Thoracic aorta (tissue), 2 donors: ENCODE data around the gene TTC39B. TPM values are rescaled to one million over a fixed set of nuclear protein-coding genes. Genes with fewer than 3 reads are reported as not detected.

ENCODE experiments used
- ATAC-seq: fragments of 150-250 bp; one replicate; pipeline ENCODE4 v1.8.0; 2017; ENCODE audit warnings: low read depth; ENCODE audit not compliant: insufficient number of reproducible peaks, low FRiP score
- DNase-seq: peaks from one replicate; pipeline ENCODE4 v3.0.0-alpha.2; 2020; ENCODE audit warnings: low spot score
- H3K27ac ChIP-seq, 2 donors: fragments of 200-600 bp; sonication (generic); 1 replicate in 1 of 2; 2 replicates in 1 of 2; pipeline ENCODE4 v1.5.1; 2016; ENCODE audit warnings: mild to moderate bottlenecking in 2 of 2, moderate library complexity in 2 of 2
- H3K27me3 ChIP-seq: fragments of 200-600 bp; sonication (generic); replicated peaks from 2 replicates; pipeline ENCODE4 v1.6.0; 2016; ENCODE audit warnings: mild to moderate bottlenecking; ENCODE audit not compliant: insufficient read depth
- H3K36me3 ChIP-seq: fragments of 200-600 bp; sonication (generic); one replicate; pipeline ENCODE4 v1.5.1; 2016
- H3K4me1 ChIP-seq, 2 donors: fragments of 200-600 bp; sonication (generic); 1 replicate in 1 of 2; 2 replicates in 1 of 2; pipeline versions ENCODE4 v1.5.1 to v1.6.0; 2016; ENCODE audit warnings: low read depth in 2 of 2, mild to moderate bottlenecking in 1 of 2; ENCODE audit not compliant: control insufficient read depth in 1 of 2
- H3K4me3 ChIP-seq: fragments of 200-600 bp; sonication (generic); 2 replicates; pipeline ENCODE4 v1.5.1; 2016; ENCODE audit warnings: mild to moderate bottlenecking
- H3K9me3 ChIP-seq: fragments of 200-600 bp; sonication (generic); 2 replicates; pipeline ENCODE4 v1.5.1; 2016
- total RNA-seq, 2 donors: library from RNA; depleted of rRNA; stranded (reverse); fragments of >200 nt; gene quantifications; one replicate each; pipeline versions ENCODE4 v1.1.0 to v1.2.3, GENCODE V29; 2016
- TF ChIP-seq, protein P1 (sequence below): fragments of 200-600 bp; sonication (generic); IDR thresholded peaks from one replicate; pipeline ENCODE4 v1.5.1; 2019; ENCODE audit warnings: antibody characterized with exemption

The TTC39B gene
- total RNA-seq, 2 donors from 2014 or later, result 24.2 to 46.7 TPM

DNA sequence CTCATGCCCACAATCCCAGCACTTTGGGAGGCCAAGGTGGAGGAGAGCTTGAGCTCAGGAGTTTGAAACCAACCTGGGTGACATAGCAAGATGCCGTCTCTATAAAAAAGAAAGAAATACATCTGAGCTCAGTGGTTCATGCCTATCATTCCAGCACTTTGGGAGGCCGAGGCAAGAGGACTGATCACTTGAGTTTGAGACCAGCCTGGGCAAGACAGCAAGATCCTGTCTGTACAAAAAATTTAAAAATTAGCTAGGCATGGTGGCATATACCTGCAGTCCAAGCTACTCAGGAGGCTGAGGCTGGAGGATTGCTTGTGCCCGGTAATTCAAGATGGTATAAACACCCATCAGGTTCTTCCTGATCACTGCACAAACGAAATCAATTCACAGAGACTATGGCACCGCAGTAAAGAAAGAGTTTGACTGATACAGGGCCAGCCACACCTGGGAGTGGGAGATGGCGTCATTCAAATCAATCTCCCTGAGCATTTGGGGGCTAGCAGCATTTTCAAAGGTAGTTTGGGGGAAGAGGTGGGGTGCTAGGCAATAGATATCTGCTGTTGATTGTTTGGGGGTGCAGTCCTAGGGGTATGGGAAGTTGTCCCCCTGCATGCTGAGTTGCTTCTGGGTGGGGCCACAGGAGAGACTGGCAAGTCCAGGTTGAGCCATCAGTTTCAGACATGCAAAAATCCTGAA, 169.2 kb downstream of the TTC39B start:
- H3K27me3 ChIP-seq, result no peaks in the 10 kb centered on the region
- no peak overlapping the region for H3K4me3 ChIP-seq
- H3K27ac ChIP-seq, result no peak overlapping the region
- DNase-seq (no peak), ATAC-seq (no peak)
- no peaks in the 10 kb centered on the region for H3K36me3 ChIP-seq
- TF ChIP-seq, protein P1, sequence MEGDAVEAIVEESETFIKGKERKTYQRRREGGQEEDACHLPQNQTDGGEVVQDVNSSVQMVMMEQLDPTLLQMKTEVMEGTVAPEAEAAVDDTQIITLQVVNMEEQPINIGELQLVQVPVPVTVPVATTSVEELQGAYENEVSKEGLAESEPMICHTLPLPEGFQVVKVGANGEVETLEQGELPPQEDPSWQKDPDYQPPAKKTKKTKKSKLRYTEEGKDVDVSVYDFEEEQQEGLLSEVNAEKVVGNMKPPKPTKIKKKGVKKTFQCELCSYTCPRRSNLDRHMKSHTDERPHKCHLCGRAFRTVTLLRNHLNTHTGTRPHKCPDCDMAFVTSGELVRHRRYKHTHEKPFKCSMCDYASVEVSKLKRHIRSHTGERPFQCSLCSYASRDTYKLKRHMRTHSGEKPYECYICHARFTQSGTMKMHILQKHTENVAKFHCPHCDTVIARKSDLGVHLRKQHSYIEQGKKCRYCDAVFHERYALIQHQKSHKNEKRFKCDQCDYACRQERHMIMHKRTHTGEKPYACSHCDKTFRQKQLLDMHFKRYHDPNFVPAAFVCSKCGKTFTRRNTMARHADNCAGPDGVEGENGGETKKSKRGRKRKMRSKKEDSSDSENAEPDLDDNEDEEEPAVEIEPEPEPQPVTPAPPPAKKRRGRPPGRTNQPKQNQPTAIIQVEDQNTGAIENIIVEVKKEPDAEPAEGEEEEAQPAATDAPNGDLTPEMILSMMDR, result no peak
- H3K4me1 ChIP-seq, result no peaks in the 10 kb centered on the region
- H3K9me3 ChIP-seq, result no peaks in the 10 kb centered on the region

DNA sequence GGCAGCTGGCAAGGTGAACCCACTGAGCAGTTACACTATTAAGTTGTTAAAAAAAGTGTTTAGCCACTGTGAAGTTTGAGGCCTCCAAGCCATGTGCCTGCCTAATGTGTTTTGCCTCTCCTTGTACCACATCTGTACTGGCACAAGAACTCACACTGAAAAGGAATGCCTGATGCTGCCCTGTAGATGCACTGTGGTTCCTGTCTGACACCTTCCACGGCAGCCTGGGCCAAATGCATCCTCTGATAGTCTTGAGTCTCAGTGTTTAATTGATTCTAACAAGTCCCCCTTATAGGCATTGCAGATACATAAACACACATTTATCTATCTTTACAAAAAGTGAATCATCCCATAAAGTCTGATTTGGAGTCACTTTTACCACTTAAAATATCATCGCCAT, 169.9 kb downstream of the TTC39B start:
- DNase-seq (no peak), ATAC-seq (no peak)
- Histone ChIP-seq H3K27ac (no peak overlapping the region), H3K9me3 (no peaks in the 10 kb centered on the region), H3K27me3 (no peaks in the 10 kb centered on the region), H3K36me3 (no peaks in the 10 kb centered on the region), H3K4me3 (no peak overlapping the region), H3K4me1 (no peaks in the 10 kb centered on the region)
- TF ChIP-seq, protein P1, result no peak

DNA sequence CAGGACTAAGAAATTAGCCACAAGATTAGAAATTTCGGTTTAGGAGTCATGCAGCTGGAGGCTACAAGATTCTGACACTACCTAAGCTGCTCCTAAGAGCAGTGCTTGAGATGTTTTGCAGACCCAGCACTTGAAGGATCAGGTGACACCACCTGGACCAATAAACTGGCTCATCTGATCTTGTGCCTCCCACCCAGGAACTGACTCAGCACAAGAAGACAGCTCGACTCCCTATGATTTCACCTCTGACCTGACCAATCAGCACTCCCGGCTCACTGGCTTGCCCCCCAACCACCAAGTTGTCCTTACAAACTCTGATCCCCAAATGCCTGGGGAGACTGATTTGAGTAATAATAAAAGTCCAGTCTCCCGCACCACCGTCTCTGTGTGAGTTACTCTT, 170.4 kb downstream of the TTC39B start:
- Histone ChIP-seq H3K27ac (no peak overlapping the region), H3K27me3 (no peaks in the 10 kb centered on the region), H3K4me3 (no peak overlapping the region), H3K36me3 (no peaks in the 10 kb centered on the region), H3K4me1 (no peaks in the 10 kb centered on the region), H3K9me3 (no peaks in the 10 kb centered on the region)
- no peak for DNase-seq
- ATAC-seq, result no peak
- TF ChIP-seq, protein P1, result no peak

DNA sequence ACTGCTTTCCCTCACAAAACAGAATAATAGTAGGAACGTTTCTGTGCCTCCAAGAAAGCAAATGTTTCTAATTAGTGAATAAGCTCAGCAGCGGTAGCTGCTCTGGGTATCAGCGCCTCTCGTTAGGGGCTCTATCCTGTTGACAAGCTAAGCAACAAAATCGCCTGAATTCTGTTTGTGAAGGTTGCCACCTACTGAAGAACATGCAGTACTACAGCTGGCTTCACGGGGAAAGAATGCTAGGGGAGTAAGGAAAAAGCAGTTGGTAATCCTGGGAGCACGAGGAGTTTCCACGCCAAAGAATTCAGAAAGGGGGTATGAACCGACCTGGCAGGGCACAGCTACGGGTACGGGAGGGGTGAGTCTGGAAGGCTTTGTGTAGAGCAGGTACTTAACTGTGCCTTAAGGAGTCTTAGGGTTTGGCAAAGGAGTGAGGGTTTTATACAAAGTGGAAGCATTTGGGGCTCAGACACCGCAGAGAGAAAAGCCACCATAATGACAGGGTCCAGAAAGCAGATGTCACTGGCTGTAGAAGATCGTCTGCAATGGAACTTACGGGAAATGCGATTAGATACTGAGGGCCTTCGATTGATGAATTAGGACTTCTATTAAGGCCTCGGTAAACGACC, 171.7 kb downstream of the TTC39B start:
- TF ChIP-seq, protein P1, result peak; percentile 92
- H3K9me3 ChIP-seq, result no peaks in the 10 kb centered on the region
- H3K4me1 ChIP-seq, result no peaks in the 10 kb centered on the region
- ATAC-seq (peak; percentile 73), DNase-seq (no peak)
- H3K36me3 ChIP-seq, result no peaks in the 10 kb centered on the region
- H3K4me3 ChIP-seq, result peak overlapping the region; percentile 46
- H3K27me3 ChIP-seq, result no peaks in the 10 kb centered on the region
- H3K27ac ChIP-seq, result no peak overlapping the region

DNA sequence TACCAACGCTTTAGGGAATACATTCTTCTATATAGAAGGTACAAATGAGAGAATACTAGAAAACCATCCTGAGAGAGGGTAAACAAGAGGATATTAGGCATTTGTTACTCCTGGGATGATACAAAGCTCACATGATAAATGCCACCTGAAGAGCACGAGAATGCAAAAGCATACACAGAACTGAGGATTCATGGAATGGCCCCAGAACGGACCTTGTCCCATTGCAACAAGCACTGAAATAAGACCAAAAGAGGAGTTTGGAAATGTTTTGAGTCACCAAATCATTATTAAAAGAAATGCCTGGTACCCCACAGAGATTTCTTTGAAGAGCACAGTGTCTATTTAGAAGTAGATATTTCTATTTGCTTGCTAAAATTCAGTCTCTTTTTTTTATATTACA, 173.5 kb downstream of the TTC39B start:
- ATAC-seq, result no peak
- TF ChIP-seq, protein P1, result no peak
- Histone ChIP-seq H3K4me1 (no peaks in the 10 kb centered on the region), H3K9me3 (no peaks in the 10 kb centered on the region), H3K4me3 (no peak overlapping the region), H3K27me3 (no peaks in the 10 kb centered on the region), H3K27ac (no peak overlapping the region), H3K36me3 (no peaks in the 10 kb centered on the region)
- no peak for DNase-seq
